Measurements from ENCODE around the gene PTHLH.

PTHLH gene

DNA sequence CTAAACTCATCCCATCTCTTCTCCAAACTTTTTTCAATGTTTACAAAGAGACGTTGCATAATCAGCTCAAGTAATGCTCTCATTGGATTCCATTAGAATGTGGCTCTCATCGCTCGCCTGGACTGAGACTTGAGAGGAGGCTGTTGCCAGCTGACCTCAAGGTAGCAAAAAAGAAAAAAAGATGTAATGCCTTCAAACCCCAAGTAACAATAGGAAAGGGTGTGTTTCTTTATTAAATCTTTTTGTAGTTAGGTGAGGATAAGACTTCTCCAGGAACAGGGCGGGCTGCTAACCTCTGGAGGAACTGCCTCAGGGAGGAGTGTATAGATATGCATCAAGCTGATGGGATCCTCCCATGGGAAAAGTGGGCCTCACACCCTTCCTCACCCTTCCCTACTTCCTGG, 956 bp upstream of the PTHLH start:
- DNase-seq = no peak

- DNase-seq = no peak
Measured at GRCh38 chr12:27971606-27972005, 927 bp downstream of the PTHLH start.

DNA sequence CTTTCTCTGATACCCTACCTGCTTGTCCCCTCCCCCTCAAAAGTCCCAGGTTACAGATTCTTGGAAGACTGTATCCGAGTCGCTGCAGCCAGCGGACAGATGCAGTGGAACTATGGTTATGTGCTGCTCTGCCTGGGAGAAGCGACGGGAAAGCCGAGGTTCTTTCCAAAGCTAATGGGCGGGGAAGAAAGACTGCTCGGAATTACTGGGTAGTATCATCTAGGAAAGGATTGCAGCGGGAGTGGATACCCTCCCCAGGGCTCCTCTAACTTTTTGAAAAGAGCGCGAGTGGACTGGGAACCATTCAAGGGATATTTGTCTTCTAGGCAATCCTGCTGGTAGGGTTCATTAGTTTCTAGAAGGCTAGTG, 1.4 kb downstream of the PTHLH start:
- no peak for DNase-seq

DNA sequence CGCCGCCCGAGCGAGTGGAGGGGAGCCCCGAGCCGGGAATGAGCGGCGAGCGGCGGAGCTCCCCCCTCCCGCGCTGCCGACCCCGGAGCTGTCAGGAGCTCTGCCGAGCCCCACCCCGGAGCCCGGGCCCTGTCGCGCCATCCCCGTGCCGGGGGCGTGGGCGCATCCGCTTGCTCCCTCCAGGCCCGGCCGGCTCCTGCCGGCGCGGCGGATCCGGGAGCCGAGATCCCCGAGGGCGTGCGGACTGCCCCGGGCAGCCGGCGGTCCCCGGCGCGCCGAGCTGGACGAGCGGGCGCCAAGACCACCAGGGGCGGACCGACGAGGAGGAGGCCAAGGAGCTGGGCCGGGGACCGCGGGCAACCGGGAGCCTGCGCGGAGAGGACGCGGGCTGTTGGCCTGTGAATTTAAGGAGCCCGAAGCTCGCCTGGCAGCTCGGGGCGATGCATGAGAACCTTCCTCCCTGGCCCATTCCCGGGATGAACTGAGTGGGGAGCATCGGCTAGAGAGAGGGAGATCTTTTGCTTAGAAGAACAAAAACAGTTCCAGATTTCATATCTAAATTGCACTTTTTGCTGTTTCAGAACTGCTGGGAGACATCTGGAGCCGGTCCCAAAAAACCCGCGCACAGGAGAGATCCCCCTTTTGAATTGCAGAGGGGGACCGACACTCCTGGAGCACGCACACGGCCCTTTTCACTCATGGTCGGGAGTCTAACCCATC, 2.0 kb downstream of the PTHLH start:
- DNase-seq = no peak

- DNase-seq = peak; percentile 42 to 47
Measured at GRCh38 chr12:27969624-27970400, 2.7 kb downstream of the PTHLH start.

DNA sequence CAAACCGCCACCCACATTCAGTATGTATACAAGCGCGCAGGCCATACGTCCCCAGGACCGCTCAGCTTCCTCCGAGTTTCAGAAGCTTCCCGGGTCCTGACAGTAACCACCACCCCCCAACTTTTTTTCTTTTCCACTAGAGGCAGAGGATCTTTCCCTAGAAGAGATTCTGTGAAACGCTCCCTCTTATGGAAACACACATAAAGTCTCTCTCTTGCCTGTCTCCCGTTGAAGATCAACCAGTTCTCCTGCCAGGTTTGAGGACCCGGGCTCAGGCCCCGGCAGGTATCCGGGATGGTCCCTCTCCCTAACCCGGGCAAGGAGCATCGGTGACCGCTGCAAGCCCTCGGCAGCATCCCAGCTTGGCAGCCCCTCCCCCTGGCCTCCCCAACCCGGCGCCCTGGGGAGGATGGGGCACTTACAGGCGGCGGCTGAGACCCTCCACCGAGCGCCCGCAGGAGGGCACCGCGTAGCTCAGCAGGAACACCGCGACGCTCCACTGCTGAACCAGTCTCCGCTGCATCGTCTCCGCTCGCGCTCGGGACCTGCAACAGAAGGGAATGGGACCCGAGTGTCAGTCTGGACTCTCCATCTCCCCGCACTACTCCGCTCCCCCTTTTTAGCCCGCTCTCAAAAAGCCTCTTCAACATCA, 3.4 kb downstream of the PTHLH start:
- no peak for DNase-seq

- DNase-seq = no peak
Measured at GRCh38 chr12:27967551-27968054, 4.9 kb downstream of the PTHLH start.

- no peak for DNase-seq
Measured at GRCh38 chr12:27966870-27967269, 5.7 kb downstream of the PTHLH start.

DNA sequence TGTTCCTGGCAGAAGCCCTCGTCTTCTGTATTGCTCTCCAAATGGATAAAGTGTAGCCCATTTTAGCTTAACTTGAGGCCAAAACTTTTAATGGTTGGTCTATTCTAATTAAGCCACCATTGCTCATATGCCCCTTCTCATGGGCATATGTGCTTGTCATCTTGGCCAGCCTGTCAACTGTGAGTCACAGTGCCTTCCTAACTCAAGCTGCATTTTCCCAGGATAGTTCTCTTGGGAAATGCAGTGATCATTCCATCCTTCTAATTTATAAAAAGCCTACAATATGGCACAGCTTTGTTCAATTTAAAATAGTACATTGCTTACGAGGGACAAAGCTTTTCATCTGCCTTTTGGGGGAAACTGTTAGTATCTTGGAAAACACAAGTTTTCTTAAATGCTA, 6.6 kb downstream of the PTHLH start:
- no peak for DNase-seq

- no peak for DNase-seq
Measured at GRCh38 chr12:27965411-27965810, 7.1 kb downstream of the PTHLH start.

DNA sequence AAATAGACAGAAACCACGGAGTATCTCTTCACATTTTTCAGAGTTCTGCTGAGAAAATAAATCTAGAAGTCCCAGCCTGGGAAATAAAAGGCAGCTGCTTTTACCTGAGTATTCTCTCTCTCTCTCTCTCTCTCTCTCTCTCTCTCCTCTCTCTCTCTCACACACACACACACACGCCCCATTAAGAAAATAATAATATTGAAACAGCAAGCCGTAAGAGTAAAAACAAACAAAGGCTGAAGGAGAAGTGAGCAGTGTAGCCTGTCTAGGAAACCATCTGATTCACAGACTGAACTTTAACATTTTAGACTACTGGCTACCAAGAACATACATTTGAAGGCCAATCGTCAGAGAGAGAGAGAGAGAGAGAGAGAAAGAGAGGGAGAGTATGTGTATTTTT, 8.4 kb downstream of the PTHLH start:
- no peak for DNase-seq

DNA sequence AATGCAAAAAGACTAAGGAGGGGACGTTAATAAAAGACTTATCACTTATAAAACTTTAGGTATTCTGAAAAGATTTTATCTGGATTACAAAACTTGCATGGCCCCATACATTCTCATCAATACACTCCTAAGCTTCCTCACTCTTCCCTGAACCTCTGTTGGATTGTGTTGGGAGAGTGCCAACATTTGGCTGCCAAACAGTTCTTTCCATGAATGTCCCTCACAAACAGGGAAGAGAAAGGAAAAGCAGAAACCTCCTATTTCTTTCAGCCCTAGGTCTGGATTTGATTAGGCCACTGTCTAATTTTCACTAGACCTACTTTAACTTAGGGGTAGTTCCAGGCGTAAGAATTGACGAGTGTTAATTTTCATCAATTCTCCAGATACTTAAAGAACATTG, 11.7 kb downstream of the PTHLH start:
- DNase-seq = no peak

GRCh38 chr12:27958675-27959074, 13.9 kb downstream of the PTHLH start:
- DNase-seq = no peak

DNA sequence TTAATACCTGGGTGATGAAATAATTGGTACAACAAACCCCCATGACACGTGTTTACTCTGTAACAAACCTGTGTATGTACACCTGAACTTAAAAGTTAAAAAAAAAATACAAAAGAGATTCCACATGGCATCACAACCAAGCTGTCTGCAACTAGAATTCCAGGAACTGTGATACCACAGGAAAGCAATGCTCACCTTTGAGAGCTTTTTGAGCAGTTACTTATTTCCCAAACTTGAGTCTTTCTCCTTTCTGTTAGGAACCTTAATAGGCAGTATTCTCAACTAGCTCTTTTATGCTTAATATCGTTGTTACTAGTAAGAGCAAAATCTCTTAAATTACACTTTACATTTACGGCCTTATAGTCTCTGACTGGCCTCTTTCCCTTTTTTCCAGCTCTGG, 15.2 kb downstream of the PTHLH start:
- DNase-seq = no peak

DNA sequence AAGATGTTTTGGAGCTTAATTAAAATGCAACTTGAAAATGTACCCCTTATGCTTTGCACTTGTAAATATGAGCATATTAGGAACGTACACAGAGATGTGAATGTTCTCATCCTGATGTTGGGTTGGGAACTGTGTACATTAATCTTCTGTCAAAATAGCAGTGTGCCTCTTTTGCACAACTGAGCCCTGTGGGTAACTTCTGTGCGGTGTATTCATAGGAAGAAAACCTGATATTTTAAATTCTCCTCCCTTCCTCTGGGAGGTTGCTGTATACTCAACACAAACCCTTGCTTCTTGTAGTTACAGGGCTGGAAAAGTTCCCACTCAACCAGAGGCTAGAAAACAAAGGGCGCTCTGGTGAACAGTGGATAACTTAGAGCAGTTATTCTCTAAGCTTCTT, 18.7 kb downstream of the PTHLH start:
- no peak for DNase-seq

GRCh38 chr12:27953348-27953747, 19.2 kb downstream of the PTHLH start:
- no peak for DNase-seq

- DNase-seq = no peak
Measured at GRCh38 chr12:27952510-27952909, 20.0 kb downstream of the PTHLH start.

DNA sequence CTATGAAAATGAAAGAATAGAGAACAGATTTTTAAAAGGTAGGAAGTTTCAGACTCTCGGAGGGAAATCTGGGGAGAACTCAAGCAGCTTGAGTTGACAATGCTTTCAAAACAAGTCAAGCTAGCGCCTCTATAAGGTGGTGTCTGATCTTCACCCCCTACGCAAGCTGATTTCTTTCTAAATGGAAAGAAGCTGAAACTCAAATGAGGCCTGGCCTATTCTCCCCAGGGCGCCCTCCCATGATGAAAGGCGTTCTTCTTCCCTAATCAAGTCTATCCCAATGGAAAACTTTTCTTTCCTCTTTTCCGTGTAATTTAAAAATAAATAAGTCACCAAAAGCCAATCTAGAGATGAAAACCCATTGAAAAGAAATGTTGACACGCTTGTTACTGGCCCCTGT, 20.6 kb downstream of the PTHLH start:
- DNase-seq = no peak

DNA sequence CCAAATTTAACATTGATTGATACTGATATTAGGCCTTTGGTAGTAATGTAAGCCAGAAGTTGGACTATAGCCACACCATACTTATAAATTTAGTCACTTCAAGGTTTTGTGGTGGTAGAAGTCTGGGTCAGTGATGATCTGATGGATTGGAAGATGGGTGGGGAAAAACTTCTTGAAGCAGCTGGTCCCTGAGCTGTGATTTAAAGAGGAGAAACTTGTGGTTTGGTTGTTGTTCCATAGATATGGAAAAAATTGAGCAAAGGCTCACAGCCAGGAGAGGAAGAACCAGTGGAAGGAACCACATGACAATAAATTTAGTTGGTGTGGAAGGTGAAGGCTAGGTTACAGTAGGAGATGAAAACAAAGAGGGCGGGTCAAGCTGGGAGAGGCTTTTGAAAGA, 26.1 kb downstream of the PTHLH start:
- DNase-seq = no peak

DNA sequence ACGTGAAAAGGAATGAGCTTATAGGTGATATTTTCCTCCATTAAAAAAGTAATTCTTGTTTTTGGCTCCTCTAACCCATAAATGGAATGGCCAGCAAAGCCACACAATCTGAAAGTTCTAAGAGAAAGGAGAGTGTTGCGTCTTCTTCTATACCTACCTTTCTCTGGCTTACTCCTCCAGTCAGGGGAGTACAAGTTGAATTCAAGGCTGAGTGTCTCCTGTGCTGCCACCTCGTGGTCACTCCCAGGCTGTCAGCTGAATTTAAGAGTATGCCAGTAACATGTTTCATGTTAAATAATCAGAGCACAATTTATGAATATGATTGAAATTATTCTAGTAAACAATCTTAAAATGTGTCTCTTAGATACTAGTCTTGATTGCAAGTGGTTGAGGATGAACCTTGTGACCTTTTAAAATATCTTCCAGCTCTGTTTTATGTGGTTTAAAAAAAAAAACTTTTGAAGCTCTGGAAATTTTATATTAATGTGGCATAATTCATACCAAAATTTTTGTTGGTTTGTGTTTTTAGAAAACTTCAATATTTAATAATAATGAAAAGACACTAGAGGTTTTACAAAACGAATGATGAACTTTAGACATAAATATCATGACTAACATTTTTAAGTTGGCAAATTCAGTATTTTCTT, 31.7 kb downstream of the PTHLH start:
- peak; percentile 79 for DNase-seq

GRCh38 chr12:27940245-27940644, 32.3 kb downstream of the PTHLH start:
- DNase-seq = no peak

GRCh38 chr12:27937768-27938167, 34.8 kb downstream of the PTHLH start:
- DNase-seq = no peak

DNA sequence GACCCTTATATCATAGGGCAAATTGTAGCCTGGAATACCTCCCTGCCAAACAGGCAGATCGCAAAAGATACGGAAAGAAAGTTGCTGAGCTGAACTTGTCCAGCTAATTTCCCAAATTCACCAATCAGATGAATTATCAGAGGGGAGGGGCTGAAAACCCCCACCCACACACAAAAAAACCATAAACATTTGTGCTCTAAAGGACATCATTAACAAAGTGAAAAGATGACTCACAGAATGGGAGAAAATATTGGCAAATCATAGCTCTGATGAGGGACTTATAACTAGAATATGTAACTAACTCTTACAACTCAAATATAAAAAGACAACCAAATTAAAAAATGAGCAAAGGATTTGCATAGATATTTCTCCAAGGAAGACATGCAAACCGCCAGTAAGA, 36.3 kb downstream of the PTHLH start:
- no peak for DNase-seq
